ENCODE measurements around the gene MCL1.
"Not testable (repeated sequence)": the region's sequence is repeated elsewhere in the genome, so short reads cannot be mapped to it uniquely, and the experiment has no call there.

MCL1 gene

DNA sequence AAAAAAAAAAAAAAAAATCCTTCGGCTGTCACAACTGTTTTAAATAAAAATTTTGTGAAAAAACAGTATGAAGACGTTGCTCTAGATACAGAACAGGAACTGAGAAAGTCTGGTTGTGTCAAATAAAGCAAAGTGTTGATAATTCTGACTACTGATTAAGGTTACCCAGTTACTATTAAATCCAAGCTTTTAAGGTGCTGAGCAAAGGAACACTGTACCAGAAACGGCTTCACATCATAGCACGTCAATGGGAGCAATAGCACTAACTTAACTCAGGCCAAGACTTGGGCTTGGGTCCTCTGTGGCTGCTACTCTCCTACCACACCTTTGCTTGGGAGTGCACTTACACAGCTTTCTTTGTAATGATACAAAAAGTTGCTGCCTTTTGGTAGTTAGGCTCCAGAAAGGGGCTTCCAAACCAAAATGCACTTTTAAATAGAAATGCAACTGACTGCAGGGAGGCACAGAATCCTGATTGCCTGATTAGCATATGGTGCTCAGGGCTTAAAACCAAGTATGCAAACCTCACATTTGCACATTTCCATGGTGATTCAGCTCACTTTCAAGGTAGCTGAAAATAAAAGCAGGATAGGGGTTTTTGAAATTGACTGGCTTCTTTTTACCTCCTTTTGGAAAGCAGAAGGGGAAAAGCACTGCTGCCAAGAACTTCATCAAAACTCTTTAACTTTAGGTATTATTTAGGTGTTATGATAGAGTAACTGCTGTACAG lies 6.3 kb downstream of the MCL1 start:
- DNase-seq (ENCODE audit: low read depth in 2 of 2, low spot score in 1 of 2): no peak

DNA sequence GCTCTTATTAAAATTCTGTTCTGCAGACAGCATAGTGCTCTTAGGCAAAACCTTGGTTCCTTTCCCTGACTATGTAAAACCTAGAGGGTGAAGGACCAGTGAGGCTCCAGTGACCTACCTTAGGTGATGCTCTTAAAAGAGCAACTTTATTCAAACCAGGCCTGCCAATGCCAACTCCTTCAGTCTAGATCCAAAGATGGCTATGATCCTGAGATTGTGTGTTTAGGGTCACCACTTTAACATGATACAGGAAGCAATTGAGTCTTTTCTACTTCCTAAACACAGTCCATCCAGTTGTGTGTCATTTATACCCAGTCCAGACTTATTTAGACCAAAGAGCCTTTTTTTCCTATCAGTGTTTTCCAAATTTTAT lies 10.8 kb downstream of the MCL1 start:
- DNase-seq (ENCODE audit: low read depth in 2 of 2, low spot score in 1 of 2): no peak

DNA sequence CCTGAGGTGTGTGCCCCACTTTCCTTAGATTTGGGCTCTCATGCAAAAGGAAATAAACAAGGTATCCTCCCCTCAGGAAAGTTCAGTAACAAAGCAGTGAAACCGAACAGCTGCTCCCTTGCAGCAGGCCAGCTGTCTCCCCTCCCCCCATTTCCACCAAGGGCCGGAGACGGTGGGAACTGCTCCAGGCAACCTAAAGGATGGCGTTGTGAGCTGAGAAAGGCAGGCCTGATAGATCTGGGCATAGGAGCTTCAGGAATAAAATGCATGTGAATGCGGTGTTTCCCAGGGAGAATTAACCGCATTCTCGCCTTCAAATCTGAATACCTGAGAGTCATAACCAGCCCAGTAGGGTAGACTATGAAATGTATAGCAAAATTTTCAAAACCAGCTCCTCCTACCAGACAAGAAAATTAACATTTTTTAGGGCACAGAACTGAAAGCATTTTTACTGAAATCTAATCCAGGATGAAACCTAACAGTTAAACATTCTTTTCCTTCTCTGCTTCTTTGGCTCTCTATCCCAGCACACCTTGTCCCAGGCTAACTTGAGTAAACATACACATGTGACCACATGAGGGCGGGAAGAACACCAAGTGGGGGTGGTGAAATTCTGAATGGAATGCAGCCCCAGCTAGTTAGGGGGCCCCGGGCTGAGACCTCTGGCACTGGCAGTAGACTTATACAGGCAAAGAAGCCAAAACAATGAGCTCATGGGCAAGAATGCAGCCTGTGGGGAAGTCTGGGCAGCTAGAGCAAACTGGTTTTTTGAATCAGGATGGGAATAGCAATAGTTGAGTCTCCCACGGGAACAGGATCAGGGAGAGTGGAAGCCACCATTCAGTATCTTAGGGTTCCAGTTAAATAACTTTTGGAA lies 11.5 kb downstream of the MCL1 start:
- no peak for DNase-seq (ENCODE audit: low read depth in 2 of 2, low spot score in 1 of 2)

- DNase-seq (ENCODE audit: low read depth in 2 of 2, low spot score in 1 of 2): no peak
Observed at GRCh38 chr1:150567341-150567716, 12.1 kb downstream of the MCL1 start.

DNA sequence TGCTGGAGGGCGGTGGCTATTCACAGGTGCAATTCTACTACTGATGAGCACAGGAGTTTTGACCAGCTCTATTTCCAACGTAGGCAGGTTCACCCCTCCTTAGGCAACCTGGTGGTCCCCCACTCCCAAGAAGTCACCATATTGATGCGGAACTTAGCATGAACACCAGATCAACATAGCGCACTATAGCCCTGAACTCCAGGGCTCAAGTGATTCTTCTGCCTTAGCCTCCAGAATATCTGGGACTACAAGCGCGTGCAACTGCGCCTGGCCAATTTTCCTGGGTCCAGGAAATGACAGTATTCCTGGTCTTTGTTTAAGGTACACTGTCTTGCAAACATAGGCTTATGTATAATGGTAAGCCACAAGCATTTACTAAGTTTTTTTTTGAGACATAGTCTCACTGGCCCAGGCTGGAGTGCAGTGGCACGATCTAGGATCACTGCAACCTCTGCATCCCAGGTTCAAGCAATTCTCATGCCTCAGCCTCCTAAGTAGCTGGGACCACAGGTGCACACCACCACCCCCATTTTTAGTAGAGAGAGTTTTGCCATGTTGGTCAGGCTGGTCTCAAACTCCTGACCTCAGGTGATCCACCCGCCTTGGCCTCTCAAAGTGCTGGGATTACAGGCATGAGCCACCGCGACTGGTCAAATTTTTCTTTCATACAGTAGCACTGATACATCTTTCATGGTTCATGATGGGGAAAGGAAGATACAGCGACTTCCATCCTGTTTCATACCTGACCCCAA lies 12.6 kb downstream of the MCL1 start:
- DNase-seq (ENCODE audit: low read depth in 2 of 2, low spot score in 1 of 2): no peak

- not testable (repeated sequence) for DNase-seq (ENCODE audit: low read depth in 2 of 2, low spot score in 1 of 2)
Observed at GRCh38 chr1:150565240-150565991, 14.0 kb downstream of the MCL1 start.

DNA sequence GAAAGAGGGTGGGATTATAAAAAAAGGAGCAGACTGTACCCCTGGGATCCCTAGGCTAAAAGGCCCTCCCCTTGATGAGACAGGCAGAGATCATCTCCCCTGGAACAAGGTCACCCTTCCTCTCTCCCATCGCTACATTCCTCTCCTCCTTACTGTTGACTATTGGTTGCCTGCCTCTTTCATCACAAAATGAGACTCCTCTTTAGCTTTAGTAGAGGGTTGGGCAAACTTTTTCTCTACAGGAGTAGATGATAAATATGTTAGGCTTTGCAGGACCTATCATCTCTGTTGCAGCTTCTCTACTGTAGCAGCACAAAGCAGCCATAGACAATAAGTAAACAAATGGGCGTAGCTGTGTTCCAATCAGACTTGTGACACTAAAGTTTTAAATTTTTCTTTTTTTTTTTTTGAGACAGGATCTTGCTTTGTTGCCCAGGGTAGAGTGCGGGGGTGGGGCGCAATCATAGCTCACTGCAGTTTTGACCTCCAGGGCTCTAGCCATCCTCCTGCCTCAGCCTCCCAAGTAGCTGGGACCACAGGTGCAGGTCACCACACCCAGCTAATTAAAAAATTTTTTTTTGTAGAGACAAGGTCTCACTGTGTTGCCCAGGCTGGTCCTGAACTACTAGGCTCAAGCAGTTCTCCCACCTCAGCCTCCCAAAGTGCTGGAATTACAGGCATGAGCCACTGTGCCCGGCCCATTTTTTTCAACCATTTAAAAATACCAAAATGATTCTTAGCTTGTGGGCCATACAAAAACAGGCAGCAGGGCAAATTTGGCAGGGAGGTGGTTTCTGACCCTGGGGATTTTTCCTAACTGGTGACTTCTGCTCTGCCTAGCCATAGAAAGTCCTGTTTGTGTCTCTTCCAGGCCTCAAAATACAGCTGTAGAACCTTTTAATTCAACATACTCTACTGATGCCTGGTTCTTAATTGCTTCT lies 15.1 kb downstream of the MCL1 start:
- DNase-seq (ENCODE audit: low read depth in 2 of 2, low spot score in 1 of 2): no peak

- DNase-seq (ENCODE audit: low read depth in 2 of 2, low spot score in 1 of 2): no peak
Observed at GRCh38 chr1:150563340-150564038, 15.9 kb downstream of the MCL1 start.

DNA sequence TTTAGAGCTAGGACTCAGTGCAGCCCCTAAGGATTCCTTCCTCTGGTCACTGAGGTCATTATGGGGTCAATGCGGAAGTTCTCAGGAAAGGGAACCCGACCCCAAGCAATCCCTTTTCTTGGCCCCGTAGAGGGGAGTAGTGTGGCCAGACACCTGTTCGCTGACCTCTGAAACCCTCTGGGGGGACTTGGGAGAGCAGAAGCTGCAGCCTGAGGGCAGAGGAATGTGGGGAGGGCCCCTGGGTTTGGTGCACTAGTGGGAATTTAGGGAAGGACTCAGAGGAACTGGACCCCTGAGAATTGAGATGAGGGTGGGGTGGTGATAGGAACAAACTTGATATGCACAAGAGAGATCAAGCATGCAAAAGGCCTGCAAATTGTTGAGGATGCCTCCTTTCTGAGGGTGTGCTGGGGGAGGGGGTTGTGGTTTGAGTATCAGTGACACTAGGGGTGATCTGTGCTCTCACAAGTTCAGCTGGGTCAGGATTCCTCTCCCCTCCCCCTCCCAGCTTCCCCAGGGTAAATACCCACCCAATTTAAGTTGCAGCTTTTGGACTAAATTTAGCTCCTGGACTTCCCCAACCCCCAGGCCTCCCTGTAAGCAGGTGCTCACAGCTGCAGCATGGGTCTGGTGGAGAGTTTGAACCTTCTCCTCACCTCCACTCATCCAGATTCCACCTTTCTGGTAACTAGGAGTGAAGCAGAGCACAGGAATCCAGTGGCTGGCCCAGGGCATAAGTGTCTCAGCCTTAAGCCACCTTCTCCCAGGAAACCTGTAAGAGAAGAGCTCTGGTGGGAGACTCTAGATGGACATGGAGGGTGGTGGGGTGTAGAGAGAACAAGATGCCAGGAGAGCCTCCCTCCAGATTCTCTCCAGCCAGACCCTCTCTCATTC lies 16.7 kb downstream of the MCL1 start:
- no peak for DNase-seq (ENCODE audit: low read depth in 2 of 2, low spot score in 1 of 2)

DNA sequence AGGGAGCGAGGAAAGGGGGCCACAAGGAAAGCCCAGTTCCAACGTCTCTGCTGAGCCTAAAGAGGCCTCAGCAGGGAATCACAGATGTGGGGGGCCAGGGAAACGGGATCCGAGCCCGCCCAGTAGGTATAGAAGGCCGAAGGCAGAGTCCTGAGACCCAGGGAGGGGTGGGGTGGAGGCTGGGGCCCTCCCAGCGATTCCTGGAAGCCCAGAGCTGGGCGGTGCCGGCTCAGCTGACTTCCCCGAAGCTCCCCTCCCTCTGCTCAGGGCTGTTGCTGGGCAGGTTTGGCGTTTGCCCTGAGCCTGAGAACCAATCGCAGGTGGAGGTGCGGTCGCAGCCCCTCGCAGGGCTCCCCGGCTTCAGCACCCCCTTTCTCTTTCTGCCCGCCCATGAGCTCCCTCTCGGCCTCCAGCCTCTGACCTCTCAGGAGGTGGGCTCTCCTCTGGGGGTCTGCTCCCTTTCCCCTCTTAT lies 17.4 kb downstream of the MCL1 start:
- DNase-seq (ENCODE audit: low read depth in 2 of 2, low spot score in 1 of 2): peak; percentile 62 to 78

DNA sequence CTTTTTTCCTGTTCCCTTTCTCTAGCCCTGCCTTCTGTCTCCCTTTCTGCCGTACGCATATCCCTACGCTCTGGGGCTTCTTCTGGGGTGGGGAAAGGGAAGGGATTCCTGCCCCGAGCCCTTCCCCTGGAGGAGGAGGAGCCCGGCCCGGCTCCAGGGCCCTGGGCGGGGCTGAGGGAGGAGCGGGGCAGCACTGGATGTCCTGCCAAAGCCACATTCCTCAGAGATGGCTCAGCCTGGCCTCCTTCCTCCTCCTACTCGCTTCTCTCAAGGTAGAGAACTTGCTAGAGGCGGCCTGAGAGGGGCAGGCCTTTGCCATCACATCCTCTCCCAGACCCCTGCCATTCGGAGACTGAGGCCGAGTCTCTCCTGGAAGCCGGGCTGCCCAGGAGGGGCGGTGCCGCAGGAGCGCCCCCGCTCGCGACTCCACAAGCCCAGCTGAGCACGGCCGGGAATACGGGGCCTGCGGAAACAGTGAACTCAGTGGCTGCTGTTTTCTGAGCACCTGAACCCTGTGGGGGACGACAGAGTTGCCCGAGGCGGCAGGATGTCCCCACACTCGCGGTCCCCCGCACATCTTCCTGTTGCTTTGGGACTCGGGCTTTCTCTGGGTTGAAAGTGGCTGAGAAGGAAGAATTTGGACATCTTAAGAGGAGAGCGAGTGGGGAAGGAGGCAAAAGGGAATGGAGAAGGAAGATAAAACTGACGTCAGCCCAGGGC lies 18.0 kb downstream of the MCL1 start:
- no peak for DNase-seq (ENCODE audit: low read depth in 2 of 2, low spot score in 1 of 2)

DNA sequence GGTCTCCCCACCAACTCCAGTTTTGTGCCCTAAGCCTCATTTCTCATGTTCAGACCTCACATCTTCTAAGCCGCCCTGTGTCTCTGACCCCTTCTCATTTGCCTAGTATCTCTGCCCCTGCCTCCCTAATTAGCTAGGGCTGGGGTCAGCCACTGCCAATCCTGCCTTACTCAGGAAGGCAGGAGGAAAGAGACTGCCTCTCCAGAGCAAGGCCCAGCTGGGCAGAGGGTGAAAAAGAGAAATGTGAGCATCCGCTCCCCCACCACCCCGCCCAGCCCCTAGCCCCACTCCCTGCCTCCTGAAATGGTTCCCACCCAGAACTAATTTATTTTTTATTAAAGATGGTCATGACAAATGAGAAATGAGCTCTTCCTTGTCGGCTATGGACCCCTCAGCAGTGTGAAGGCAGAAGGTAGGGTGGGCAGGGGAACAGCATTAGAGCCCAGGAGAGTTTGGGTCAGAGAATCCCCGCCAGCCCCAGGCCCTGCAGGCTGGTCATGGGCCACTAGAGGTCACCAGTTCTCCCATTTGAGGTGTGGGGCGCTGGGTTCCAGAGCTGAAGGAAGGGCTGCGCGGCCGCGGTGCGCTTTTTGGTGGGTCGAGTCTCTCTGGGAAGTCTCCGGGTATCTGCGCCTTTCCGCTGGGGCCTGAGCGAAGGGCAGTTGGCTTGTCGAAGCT lies 18.7 kb downstream of the MCL1 start:
- peak; percentile 60 to 72 for DNase-seq (ENCODE audit: low read depth in 2 of 2, low spot score in 1 of 2)

GRCh38 chr1:150560011-150560438 lies 19.4 kb downstream of the MCL1 start:
- DNase-seq (ENCODE audit: low read depth in 2 of 2, low spot score in 1 of 2): no peak

GRCh38 chr1:150559656-150560010 lies 19.8 kb downstream of the MCL1 start:
- no peak for DNase-seq (ENCODE audit: low read depth in 2 of 2, low spot score in 1 of 2)

- no peak for DNase-seq (ENCODE audit: low read depth in 2 of 2, low spot score in 1 of 2)
Observed at GRCh38 chr1:150558761-150559655, 20.4 kb downstream of the MCL1 start.

DNA sequence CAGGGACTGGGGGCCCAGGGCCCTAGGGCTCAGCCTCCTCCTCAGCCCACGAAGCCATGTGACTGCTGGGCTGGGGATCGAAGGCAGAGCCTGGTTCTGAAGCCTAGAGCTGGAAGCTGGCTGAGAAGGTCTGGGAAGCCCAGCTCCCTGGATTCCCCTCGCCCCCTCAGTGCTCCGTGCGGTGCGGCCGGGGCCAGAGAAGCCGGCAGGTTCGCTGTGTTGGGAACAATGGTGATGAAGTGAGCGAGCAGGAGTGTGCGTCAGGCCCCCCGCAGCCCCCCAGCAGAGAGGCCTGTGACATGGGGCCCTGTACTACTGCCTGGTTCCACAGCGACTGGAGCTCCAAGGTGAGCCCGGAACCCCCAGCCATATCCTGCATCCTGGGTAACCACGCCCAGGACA lies 21.1 kb downstream of the MCL1 start:
- DNase-seq (ENCODE audit: low read depth in 2 of 2, low spot score in 1 of 2): no peak
